HG03354 (cell line): ENCODE measurements around the gene RABGGTA.

ENCODE experiments used
- ATAC-seq: cut with Tn5 transposase; IDR thresholded peaks from one replicate; pipeline ENCODE4 v1.9.1; 2021; ENCODE audit warnings: mild to moderate bottlenecking; ENCODE audit not compliant: unreplicated experiment, poor library complexity, severe bottlenecking

RABGGTA gene

GRCh38 chr14:24283796-24284460 is 12.5 kb upstream of the RABGGTA start:
- no peak for ATAC-seq

- no peak for ATAC-seq
Measured at GRCh38 chr14:24282736-24283135, 11.3 kb upstream of the RABGGTA start.

- no peak for ATAC-seq
Measured at GRCh38 chr14:24281636-24282035, 10.2 kb upstream of the RABGGTA start.

GRCh38 chr14:24280797-24281460 is 9.5 kb upstream of the RABGGTA start:
- ATAC-seq, result no peak

GRCh38 chr14:24279301-24280186 is 8.1 kb upstream of the RABGGTA start:
- peak; percentile 59 for ATAC-seq

- ATAC-seq, result no peak
Measured at GRCh38 chr14:24278424-24278823, 7.0 kb upstream of the RABGGTA start.

- no peak for ATAC-seq
Measured at GRCh38 chr14:24277606-24278321, 6.4 kb upstream of the RABGGTA start.

GRCh38 chr14:24277071-24277470 is 5.7 kb upstream of the RABGGTA start:
- ATAC-seq, result no peak

GRCh38 chr14:24274101-24274543 is 2.7 kb upstream of the RABGGTA start:
- ATAC-seq, result peak; percentile 37

- ATAC-seq, result no peak
Measured at GRCh38 chr14:24273422-24273998, 2.1 kb upstream of the RABGGTA start.

- ATAC-seq, result no peak
Measured at GRCh38 chr14:24272467-24272866, 1.1 kb upstream of the RABGGTA start.

GRCh38 chr14:24271834-24272263 is 452 bp upstream of the RABGGTA start:
- ATAC-seq, result no peak

GRCh38 chr14:24270537-24271133 is 762 bp downstream of the RABGGTA start:
- no peak for ATAC-seq

- no peak for ATAC-seq
Measured at GRCh38 chr14:24269910-24270536, 1.4 kb downstream of the RABGGTA start.

- ATAC-seq, result no peak
Measured at GRCh38 chr14:24269368-24269767, 2.0 kb downstream of the RABGGTA start.

- no peak for ATAC-seq
Measured at GRCh38 chr14:24268225-24268624, 3.2 kb downstream of the RABGGTA start.

- no peak for ATAC-seq
Measured at GRCh38 chr14:24267516-24267915, 3.9 kb downstream of the RABGGTA start.

- no peak for ATAC-seq
Measured at GRCh38 chr14:24266344-24267244, 4.8 kb downstream of the RABGGTA start.
